ENCODE results near the gene HYPK. TPM values are rescaled to one million over a fixed set of nuclear protein-coding genes. Genes with fewer than 3 reads are reported as not detected.

HYPK gene
- total RNA-seq, 1 donor from 2014 or later: 18.6 TPM

DNA sequence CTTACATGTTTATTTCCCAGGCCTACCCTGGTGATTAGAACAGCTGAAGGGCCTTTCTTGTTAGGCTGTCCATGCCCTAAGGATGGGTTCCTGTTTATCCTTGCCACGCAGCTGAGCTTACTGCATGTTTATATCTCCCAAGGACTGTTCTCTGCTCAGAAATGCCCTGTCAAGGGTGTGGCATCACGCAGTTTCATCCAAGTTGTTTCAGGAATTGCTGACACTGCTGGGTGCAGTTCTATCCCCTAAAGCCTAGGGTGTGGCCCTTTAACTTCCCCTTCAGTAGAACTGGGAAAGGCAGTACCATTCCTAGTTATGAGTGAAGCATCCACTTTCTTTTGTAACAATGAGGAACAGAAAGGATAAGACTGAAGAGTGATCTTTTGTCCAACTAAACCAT is 28.6 kb upstream of the HYPK start:
- peaks cover 3% of the 10 kb centered on the region for H3K4me1 Mint-ChIP-seq
- no peak for TF ChIP-seq CTCF (IDR thresholded peaks at IDR 0.05; ENCODE audit: unreplicated experiment)
- no peaks in the 10 kb centered on the region for H3K9me3 Mint-ChIP-seq
- DNase-seq (ENCODE audit: low spot score in 2 of 2, unreplicated experiment in 2 of 2): no peak
- no peaks in the 10 kb centered on the region for H3K27me3 Mint-ChIP-seq (ENCODE audit: low read depth)
- no peak overlapping the region for H3K27ac Mint-ChIP-seq
- H3K36me3 Mint-ChIP-seq: peaks cover 37% of the 10 kb centered on the region
- H3K4me3 Mint-ChIP-seq: no peak overlapping the region

DNA sequence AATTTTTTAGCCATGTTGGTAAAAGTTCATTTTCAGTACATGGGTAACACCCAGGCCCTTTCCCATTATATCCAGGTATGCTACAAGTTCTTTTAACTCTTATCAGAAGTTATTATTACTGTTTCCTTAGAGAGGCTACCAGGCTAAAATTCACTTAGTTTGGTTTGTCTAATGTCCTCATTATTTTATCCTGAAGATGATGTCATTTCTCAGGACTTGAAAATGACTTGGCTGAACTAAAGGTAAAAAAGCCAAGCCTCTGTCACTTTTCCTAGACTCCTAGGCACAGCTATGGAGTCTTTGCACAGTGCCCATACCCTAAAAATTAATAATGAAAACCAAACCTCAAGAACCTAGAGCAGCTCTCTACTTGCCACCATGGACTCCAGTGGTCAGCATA is 27.8 kb upstream of the HYPK start:
- peaks cover 9% of the 10 kb centered on the region for H3K4me1 Mint-ChIP-seq
- TF ChIP-seq CTCF (IDR thresholded peaks at IDR 0.05; ENCODE audit: unreplicated experiment): no peak
- H3K9me3 Mint-ChIP-seq: no peaks in the 10 kb centered on the region
- no peak for DNase-seq (ENCODE audit: low spot score in 2 of 2, unreplicated experiment in 2 of 2)
- peaks cover 36% of the 10 kb centered on the region for H3K36me3 Mint-ChIP-seq
- H3K4me3 Mint-ChIP-seq: no peak overlapping the region
- H3K27me3 Mint-ChIP-seq (ENCODE audit: low read depth): peaks cover 6% of the 10 kb centered on the region
- H3K27ac Mint-ChIP-seq: no peak overlapping the region

GRCh38 chr15:43774062-43774461 is 26.3 kb upstream of the HYPK start:
- Mint-ChIP-seq H3K27me3 (ENCODE audit: low read depth) (peaks cover 6% of the 10 kb centered on the region), H3K4me1 (peaks cover 9% of the 10 kb centered on the region), H3K27ac (peak overlapping the region; percentile 9), H3K4me3 (no peak overlapping the region), H3K9me3 (no peaks in the 10 kb centered on the region), H3K36me3 (peaks cover 27% of the 10 kb centered on the region)
- no peak for TF ChIP-seq CTCF (IDR thresholded peaks at IDR 0.05; ENCODE audit: unreplicated experiment)
- no peak for DNase-seq (ENCODE audit: low spot score in 2 of 2, unreplicated experiment in 2 of 2)

- Mint-ChIP-seq H3K27me3 (ENCODE audit: low read depth) (peaks cover 6% of the 10 kb centered on the region), H3K36me3 (peaks cover 16% of the 10 kb centered on the region), H3K9me3 (no peaks in the 10 kb centered on the region), H3K4me1 (peaks cover 9% of the 10 kb centered on the region), H3K27ac (peak overlapping the region; percentile 23), H3K4me3 (peak overlapping the region; percentile 78)
- TF ChIP-seq CTCF (IDR thresholded peaks at IDR 0.05; ENCODE audit: unreplicated experiment): no peak
- no peak for DNase-seq (ENCODE audit: low spot score in 2 of 2, unreplicated experiment in 2 of 2)
Measured at GRCh38 chr15:43775411-43775965, 24.9 kb upstream of the HYPK start.

- peak overlapping the region; percentile 78 for H3K4me3 Mint-ChIP-seq
- H3K4me1 Mint-ChIP-seq: peaks cover 9% of the 10 kb centered on the region
- H3K27ac Mint-ChIP-seq: no peak overlapping the region
- no peaks in the 10 kb centered on the region for H3K9me3 Mint-ChIP-seq
- peaks cover 12% of the 10 kb centered on the region for H3K36me3 Mint-ChIP-seq
- DNase-seq (ENCODE audit: low spot score in 2 of 2, unreplicated experiment in 2 of 2): no peak
- peaks cover 6% of the 10 kb centered on the region for H3K27me3 Mint-ChIP-seq (ENCODE audit: low read depth)
- no peak for TF ChIP-seq CTCF (IDR thresholded peaks at IDR 0.05; ENCODE audit: unreplicated experiment)
Measured at GRCh38 chr15:43776101-43776717, 24.2 kb upstream of the HYPK start.
